Renal pelvis (tissue), 12 donors: ENCODE measurements around the gene RPRM. TPM values are rescaled to one million over a fixed set of nuclear protein-coding genes. Genes with fewer than 3 reads are reported as not detected.
A peak's percentile ranks its signal among the peaks of the same experiment; 100 is the strongest.
"Not testable (repeated sequence)": the region's sequence is repeated elsewhere in the genome, so short reads cannot be mapped to it uniquely, and the experiment has no call there.

ENCODE experiments used
- DNase-seq: peaks from one replicate; pipeline ENCODE4 v3.0.0-alpha.2; 2013
- long read RNA-seq, 16 experiments: transcript quantifications; one replicate each; lab custom pipeline, GENCODE V29; 2026
- polyA plus RNA-seq, 3 donors: library from polyadenylated mRNA; unstranded; fragments of 120-200 nt; gene quantifications; one replicate each; pipeline ENCODE4 v1.2.1, GENCODE V29; 2013; ENCODE audit not compliant: insufficient read length in 3 of 3

Gene RPRM
- 1 to 10 TPM; 1.3 to 4.8 (median 4.7) TPM for polyA plus RNA-seq
- long read RNA-seq, donor 1, transcript RPRM-201 (1 exons, 1,471 nt): major isoform, 5 of 5 reads
- long read RNA-seq, donor 1, partial matches to known transcripts: 0 of 5 reads
- long read RNA-seq, donor 1, other reads (novel, unspliced or antisense): 0 of 5 reads
- long read RNA-seq, donor 2, partial matches to known transcripts: 0 of 2 reads
- long read RNA-seq, donor 2, other reads (novel, unspliced or antisense): 0 of 2 reads
- long read RNA-seq, donor 3, transcript RPRM-201 (1 exons, 1,471 nt): major isoform, 10 of 10 reads
- long read RNA-seq, donor 3, partial matches to known transcripts: 0 of 10 reads
- long read RNA-seq, donor 3, other reads (novel, unspliced or antisense): 0 of 10 reads
- long read RNA-seq, donor 4, transcript RPRM-201 (1 exons, 1,471 nt): major isoform, 6 of 6 reads
- long read RNA-seq, donor 4, partial matches to known transcripts: 0 of 6 reads
- long read RNA-seq, donor 4, other reads (novel, unspliced or antisense): 0 of 6 reads
- long read RNA-seq, donor 5, partial matches to known transcripts: 0 of 3 reads
- long read RNA-seq, donor 5, other reads (novel, unspliced or antisense): 0 of 3 reads
- long read RNA-seq, donor 6, partial matches to known transcripts: 0 of 3 reads
- long read RNA-seq, donor 6, other reads (novel, unspliced or antisense): 0 of 3 reads
- long read RNA-seq, donor 7, transcript RPRM-201 (1 exons, 1,471 nt): major isoform, 12 of 12 reads
- long read RNA-seq, donor 7, partial matches to known transcripts: 0 of 12 reads
- long read RNA-seq, donor 7, other reads (novel, unspliced or antisense): 0 of 12 reads
- long read RNA-seq, donor 8, transcript RPRM-201 (1 exons, 1,471 nt): major isoform, 40 of 40 reads
- long read RNA-seq, donor 8, partial matches to known transcripts: 0 of 40 reads
- long read RNA-seq, donor 8, other reads (novel, unspliced or antisense): 0 of 40 reads
- long read RNA-seq, donor 9, transcript RPRM-201 (1 exons, 1,471 nt): major isoform, 6 of 6 reads
- long read RNA-seq, donor 9, partial matches to known transcripts: 0 of 6 reads
- long read RNA-seq, donor 9, other reads (novel, unspliced or antisense): 0 of 6 reads
- long read RNA-seq, donor 10, transcript RPRM-201 (1 exons, 1,471 nt): major isoform, 6 of 6 reads
- long read RNA-seq, donor 10, partial matches to known transcripts: 0 of 6 reads
- long read RNA-seq, donor 10, other reads (novel, unspliced or antisense): 0 of 6 reads
- long read RNA-seq, donor 11, partial matches to known transcripts: 0 of 4 reads
- long read RNA-seq, donor 11, other reads (novel, unspliced or antisense): 0 of 4 reads
- long read RNA-seq, donor 12, transcript RPRM-201 (1 exons, 1,471 nt): major isoform, 5 of 5 reads
- long read RNA-seq, donor 12, partial matches to known transcripts: 0 of 5 reads
- long read RNA-seq, donor 12, other reads (novel, unspliced or antisense): 0 of 5 reads
- long read RNA-seq, donor 13, transcript RPRM-201 (1 exons, 1,471 nt): major isoform, 5 of 5 reads
- long read RNA-seq, donor 13, partial matches to known transcripts: 0 of 5 reads
- long read RNA-seq, donor 13, other reads (novel, unspliced or antisense): 0 of 5 reads
- long read RNA-seq, donor 14: 0 reads
- long read RNA-seq, donor 15, transcript RPRM-201 (1 exons, 1,471 nt): major isoform, 6 of 6 reads
- long read RNA-seq, donor 15, partial matches to known transcripts: 0 of 6 reads
- long read RNA-seq, donor 15, other reads (novel, unspliced or antisense): 0 of 6 reads
- long read RNA-seq, donor 16, transcript RPRM-201 (1 exons, 1,471 nt): major isoform, 6 of 6 reads
- long read RNA-seq, donor 16, partial matches to known transcripts: 0 of 6 reads
- long read RNA-seq, donor 16, other reads (novel, unspliced or antisense): 0 of 6 reads

DNA sequence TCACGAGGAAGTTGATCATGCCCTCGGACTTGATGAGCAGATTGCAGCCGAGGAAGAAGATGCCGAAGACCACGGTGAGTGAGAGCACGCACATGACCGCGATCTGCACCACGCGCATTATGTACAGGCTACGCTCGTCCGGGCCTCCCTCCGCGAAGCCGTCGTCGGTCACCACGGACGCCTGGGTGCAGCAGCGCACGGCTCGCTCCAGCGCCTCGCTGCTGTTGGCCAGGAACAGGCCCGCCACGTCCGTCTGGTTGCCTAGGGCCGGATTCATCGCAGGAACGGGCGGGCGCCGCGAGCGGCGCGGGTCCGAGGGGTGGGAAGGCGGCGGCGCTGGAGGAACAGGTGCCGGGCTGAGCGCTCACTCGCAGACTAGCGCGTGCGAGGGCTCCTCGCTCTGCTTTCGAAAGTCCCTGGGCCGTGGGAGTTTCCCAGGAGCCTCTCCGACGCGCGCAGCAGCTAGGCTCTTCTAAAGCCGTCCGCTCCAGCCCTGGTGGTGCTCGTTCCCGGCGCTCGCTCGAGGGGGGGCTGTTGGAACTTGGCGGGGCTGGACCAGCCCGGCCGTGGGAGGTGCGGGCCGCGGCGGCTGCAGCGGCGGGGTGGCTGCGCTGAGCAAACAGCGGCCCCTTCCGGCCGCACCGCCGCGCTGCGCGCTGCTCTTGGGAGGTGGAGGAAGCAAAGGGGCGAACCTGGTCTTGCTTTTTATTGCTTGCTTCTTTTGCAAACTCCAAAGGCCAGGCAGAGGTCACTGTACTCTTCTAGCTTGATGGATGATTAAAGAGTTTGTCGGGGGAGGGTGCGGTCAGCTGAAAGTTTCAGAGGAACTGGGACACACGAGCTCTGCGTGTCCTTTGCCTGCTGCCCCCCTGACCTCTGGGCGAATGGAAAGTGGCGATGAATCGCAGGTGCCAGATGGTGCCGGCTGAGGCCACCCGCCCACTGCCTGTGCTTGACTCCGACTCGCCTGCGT is at the start of gene RPRM:
Gene RPRM, minus strand, starts transcription at position 474 of the 973 bp plus-strand sequence. Its CDS starts 197 bp downstream, at position 277.
- DNase-seq: peak; percentile 85

DNA sequence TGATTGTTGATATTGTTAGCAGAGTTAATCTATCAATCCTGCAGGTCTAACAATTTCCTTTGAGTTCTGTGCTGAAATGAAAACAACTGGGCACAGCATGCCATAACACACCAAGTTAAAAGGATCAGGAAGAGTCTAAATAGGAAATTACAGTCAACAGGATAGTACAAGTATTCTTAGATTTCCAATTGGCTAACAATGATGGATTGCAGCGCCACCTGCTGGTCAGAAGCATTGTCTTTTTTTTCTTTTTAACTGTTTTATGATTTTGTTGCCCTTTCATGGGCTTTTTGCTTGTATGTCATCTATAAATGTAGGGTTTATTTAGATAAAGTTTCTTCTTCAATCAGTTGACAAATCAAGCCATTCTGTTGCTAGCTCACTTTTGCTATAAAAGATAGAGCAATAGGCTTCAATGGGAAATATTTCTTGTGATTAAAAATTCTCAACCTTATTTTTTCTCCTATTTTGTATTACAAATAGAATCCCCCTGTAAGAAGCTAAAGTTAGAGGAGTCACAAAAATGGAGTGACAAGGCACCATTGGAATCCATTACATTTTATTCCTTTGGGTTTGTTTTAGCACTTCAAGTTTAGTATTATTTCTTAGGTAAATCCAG is 40.8 kb upstream of the RPRM start:
- peak; percentile 37 for DNase-seq

DNA sequence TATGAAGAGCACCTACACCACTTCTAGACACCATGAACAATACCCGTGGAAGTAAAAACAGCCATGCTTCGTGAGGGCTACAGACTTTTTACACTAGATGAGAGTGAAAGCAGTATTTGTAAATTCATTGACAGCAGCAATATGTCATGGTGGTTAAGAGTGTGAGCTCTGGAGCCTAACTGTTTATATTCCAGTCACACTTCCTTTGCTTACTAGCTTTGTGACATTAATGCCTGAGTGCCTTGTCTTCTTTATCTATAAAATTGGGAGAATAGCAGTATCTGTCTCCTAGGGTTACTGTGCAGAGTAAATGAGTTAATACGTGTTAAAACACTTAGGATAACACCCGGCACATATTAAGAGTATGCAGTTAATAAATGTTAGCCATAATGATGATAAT is 33.8 kb upstream of the RPRM start:
- no peak for DNase-seq

DNA sequence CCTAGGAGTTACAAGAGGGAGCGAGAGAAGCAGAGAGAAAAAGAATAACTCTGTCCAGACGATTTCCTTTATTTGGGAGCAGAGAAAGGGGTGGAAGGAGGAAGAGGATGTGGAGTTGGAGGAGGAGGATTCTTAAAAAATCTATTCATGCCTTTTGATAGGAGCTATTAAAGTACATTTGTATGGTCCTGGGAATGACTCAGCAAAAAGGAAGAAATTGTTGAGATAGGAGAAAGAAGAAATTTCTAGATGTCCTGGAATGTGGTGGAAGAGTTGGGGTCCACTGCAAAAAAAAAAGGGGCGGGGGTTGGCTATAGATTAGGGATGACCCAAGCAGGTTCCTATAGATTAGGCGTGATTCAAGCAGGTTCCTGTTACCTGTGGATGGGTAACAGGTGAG is 32.4 kb upstream of the RPRM start:
- DNase-seq: no peak

DNA sequence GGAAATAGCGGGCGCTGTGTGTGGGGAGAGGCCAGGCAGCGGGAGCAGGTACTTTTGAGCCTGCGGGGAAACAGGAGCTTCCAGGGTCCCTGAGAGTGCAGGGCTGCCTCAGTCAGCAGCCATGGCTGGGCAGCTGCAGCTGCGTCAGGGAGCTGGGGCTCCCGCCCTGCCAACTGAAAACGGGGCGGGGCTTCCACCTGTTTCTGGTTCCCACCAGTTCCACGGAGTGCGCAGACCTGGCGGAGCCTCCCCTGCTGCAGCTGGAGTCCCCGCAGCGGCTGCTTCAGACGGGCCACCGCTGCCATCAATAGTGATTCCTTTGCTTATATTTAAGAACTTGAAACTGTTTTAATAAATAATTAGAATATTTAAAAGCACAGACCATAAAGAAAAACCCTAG is 30.6 kb upstream of the RPRM start:
- no peak for DNase-seq

DNA sequence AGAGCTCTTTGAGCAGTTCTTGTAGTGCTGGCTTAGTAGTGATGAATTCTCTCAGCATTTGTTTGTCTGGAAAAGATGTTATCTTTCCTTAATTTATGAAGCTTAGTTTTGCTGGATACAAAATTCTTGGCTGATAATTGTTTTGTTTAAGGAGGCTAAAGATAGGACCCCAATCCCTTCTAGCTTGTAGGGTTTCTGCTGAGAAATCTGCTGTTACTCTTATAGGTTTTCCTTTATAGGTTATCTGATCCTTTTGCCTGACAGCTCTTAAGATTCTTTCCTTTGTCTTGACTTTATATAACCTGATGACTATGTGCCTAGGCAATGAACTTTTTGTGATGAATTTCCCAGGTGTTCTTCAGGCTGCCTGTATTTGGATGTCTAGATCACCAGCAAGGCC is 27.9 kb upstream of the RPRM start:
- DNase-seq: not testable (repeated sequence)

DNA sequence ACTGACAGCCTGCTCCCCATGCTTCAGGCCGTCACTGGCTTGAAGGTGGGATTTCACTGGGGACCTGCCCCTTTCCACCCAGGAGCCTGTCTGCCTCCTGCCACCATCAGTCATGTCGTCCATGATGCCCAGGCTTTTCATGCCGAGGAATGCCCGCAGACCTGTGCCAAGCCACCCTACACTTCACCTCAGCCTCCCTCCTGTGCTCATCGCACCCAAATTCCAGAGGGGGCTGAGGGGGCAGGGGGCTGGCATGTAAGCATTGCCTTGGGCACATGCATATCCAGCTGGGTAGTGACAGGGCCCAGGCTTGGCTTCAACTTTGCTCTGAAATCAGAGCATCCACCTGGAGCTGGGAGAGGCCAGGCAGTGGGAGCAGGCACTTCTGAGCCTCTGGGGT is 20.9 kb upstream of the RPRM start:
- no peak for DNase-seq

DNA sequence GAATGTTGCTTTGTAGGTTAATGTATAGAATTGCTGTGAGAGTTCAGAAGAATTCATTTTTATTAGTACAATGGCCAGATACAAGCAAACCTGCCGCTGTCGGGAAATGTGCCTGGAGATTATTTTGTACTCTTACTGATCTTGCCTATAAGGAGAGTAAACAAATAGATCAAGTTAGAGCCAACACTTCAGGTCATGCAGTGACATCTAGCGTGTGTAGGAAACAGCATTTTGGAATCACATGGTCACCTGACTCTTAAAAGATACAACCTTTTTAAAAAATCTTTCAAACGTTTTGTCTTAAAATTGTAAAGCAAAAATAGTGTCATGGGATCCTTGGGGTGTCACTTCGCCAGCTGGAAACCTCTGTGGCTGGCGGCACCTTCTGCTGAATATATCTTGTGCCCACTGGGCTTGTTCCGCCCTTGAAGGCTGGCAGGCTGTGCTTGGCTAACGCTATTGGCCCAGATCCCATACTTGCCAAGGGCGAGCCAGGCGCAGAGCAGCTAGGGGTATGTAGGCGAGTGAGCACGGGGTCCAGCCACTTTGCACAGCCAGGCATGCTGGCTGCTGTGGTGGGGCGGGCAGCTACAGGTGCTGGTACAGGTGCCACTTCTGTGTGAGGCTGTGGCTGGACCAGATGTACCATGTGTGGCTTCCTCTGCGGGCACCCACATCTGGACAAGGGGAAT is 19.5 kb upstream of the RPRM start:
- no peak for DNase-seq

DNA sequence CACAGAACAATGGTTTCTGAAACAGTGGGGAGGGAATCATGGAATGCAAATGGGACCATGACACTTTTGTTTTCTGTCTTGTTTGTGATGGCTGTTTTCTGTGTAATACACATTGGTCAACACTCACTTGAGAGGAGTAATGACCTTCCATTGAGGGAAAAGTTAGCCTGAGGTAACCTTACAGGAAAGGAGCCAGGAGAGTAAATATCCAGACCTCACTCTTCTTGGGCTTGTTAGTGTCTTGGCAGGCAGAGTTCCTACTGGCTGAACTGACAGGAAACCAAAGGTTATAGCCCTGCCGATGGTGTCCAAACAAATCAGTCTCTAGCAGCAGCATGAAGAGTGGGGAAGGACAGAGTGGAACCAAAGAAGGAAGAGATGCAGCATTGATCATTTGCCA is 17.2 kb upstream of the RPRM start:
- DNase-seq: no peak

DNA sequence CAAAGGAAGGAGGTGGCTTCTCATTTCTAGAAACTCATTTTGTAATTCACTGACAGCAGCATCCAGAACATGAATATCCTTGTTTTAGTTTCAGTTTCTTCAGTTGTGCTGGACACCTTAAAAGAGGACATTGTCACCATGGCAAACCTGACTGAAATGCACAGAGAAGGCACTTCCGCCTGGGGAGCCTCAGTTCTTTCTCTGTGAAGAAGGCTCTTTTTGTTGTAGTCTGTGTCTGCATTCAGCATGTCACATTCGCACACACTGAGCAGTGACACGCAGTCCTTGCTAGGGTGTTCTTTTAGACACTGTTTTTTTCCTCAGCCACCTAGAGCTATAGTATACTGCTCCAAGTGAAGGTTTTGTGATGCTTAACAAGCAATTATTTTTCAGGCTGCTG is 9.5 kb upstream of the RPRM start:
- no peak for DNase-seq

DNA sequence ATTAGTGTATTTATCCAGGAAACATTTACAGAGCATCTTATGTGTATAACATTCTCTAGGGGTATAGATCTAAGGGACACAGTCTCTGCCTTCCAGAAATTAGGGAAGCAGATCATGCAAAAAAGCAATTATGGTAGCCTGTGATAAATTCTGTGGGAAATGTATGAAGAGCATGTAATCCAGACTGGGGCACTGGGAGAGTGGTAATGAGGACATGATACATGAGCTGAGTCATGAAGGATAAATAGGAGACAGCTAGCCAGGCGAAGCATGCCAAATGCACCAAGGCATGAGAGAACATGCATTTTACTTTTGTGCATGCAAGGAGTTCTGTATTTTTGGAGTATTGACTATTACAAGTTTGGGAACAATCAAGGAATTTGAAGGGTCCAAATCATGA is 8.9 kb upstream of the RPRM start:
- no peak for DNase-seq

DNA sequence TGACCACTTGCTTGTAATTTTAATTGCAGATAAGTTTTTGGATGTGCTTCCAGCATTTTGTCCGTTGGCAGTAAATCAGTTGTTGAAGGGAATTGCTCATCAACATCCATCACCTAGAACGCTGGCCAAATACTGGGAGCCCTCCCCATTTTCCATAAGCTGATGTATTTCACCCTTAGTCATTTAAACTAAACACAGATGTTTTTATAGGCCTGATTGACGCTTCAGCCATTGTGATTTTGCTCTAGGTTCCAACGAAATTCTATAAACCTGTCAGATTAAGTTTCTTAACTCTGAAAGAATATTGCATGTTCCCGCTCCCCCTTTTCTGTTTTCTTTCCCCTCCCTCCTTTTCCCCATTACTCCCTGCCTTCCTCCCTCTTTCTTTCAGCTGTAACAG is 1.0 kb upstream of the RPRM start:
- peak; percentile 21 for DNase-seq

DNA sequence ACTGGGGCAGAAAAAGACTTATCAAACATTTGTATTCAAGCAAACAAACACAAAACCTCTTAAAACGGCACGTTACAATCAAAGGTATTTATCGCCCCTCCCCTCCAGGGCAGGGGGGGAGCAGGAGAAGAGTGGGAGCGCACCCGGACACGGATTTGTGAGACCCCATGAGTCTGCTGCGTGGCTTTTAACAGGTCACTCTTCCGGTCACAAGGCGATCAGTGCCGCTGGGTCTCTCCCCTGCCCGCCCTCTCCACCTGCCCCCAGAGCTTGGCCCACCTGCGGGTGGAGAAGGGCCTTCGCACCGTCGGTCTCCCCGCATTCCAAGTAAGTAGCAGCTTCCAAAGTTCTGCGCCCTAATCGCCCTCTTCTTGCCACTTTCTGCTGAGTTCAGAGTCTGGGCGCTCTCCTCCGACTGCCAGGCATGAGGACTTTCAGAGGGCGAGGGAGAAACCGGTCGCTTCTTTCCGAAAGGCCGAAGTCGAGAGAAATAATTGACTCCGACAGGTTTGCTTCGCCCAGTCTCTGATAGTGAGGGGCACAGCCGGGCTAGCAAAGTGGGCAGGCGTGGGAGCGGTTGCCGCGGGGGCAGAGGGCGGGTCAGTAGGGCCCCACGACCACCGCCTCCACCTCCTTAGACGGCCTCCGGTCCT is 800 bp downstream of the RPRM start:
- peak; percentile 26 for DNase-seq

DNA sequence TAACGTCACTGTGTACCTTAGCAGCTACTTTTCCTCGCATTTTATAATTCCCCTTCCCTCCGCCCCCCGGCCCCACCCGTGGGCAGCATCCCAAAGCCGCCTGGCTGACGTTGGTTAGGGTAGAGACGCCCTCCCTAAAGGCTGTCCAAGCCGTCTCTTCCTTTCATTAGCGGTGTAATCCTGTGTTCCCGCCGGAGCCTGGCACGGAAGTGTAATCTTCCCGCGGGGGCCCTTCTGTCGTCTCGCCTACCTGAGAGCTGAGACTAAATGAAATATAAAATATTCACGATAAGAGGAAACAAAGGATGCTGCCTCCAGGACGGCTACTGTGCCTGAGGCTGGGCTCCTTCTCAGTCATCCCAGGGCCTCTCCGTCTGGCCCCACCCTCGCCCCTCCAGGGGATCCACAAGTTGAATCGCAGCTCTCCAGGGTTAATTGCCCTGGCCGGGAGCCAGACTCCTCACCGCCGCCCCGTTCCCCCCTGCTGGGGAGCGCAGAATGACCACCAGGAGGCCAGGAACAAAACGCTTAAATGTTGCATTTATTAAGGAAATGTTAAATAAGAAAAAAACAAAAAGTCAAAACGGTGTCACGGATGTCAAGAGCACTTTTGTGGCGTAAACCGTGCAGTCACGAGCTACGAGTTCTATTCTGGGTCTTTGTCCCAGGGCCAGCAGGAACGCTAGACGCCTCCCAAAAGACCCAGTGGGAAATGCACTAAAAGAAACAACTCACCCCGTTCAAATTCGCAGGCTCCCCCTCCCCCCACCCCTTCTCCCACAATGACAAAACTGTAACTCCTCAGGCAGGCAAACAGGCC is 1.5 kb downstream of the RPRM start:
- no peak for DNase-seq

DNA sequence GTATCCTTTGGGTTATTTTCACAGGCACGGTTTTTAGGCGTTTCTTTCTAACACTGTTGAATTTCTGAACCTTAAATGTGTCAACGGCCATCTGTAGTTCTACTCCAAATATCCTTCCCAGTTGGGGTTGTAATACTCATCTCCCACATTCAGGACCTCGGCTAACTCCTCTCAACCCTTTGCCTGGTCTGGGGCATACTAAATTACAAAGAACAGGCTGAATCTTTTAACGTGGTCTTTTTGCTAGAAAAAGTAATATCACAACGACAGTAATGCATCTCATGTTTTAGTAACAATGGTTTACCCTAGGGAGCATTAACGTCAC is 2.1 kb downstream of the RPRM start:
- DNase-seq: no peak

DNA sequence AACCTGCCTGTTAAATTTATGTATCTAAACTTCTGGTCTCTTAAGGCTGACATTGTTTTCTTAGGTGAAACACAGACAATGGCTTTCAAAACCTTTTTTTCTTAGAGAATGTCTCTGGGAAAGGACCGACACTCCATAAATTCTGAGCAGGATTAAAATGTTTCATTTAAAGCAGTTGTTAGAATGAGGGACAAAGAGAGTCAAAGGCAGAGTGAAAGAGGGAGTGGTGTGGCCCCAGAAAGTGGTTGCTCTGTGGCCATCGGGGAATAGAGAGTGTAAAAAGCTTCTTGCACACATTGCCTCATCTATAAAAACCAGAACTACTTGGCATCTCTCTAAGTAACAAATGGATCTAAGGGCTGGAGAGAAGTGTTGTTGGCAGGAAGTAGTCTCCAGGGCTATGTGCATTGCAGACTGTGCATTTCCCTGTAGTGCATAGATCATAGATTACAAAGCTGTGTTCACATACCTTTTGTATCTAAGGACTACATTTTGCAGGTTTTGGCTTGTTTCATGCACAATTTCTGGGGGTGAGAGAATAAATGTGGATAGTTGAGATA is 3.6 kb downstream of the RPRM start:
- no peak for DNase-seq

DNA sequence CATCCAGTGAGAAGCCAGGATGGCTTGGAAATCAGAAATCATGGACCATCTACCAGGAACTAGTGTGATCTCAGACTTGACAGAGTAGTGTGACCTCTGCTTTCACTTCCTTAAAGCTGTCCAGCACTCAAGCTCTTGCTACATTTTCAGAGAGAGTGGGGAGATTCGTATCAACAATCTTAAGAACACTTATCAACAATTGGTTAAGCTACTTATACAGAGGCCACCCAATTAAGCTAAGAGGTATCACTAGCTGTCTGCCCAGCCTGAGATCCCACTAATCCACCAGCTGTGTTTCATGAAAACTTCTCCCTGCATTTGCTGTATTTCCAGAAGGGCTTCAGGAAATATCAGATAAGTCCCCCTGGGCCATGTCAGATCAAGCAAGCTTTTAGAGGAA is 4.2 kb downstream of the RPRM start:
- no peak for DNase-seq
